ENCODE measurements around the gene LINGO1. TPM values are rescaled to one million over a fixed set of nuclear protein-coding genes. Genes with fewer than 3 reads are reported as not detected.

LINGO1 gene
- total RNA-seq, 1 experiment from 2014 or later = 51.3 TPM

GRCh38 chr15:77633134-77633912 lies 611 bp upstream of the LINGO1 start (continued):
- TF ChIP-seq ZNF512 (CRISPR knock-in tag; IDR thresholded peaks at IDR 0.05; ENCODE audit: borderline replicate concordance) (0 out of 2 replicates have a peak, but pooled peaks have one; percentile 53), ZNF416 (CRISPR knock-in tag; IDR thresholded peaks at IDR 0.05) (0 out of 2 replicates have a peak, but pooled peaks have one; percentile 13), AFF4 (CRISPR knock-in tag; IDR thresholded peaks at IDR 0.05; ENCODE audit: borderline replicate concordance) (0 out of 2 replicates have a peak, but pooled peaks have one; percentile 20), ZNF317 (CRISPR knock-in tag; IDR thresholded peaks at IDR 0.05; ENCODE audit: borderline replicate concordance, low read depth) (no peak), ZNF263 (CRISPR knock-in tag; IDR thresholded peaks at IDR 0.05; ENCODE audit: low read depth) (peak; percentile 88), RELA (CRISPR knock-in tag; IDR thresholded peaks at IDR 0.05; ENCODE audit: borderline replicate concordance) (peak; percentile 81; the same call in 1 of the 2 replicates), MAX (CRISPR knock-in tag; IDR thresholded peaks at IDR 0.05) (peak; percentile 90), CBFB (CRISPR knock-in tag; IDR thresholded peaks at IDR 0.05; ENCODE audit: low read depth) (peak; percentile 61; the same call in 1 of the 2 replicates), NFE2L1 (CRISPR knock-in tag; IDR thresholded peaks at IDR 0.05) (no peak), ZBTB21 (CRISPR knock-in tag; IDR thresholded peaks at IDR 0.05; ENCODE audit: borderline replicate concordance) (peak; percentile 74; the same call in 1 of the 2 replicates), ZNF121 (CRISPR knock-in tag; IDR thresholded peaks at IDR 0.05) (peak; percentile 99), CTCF (IDR thresholded peaks at IDR 0.05) (peak; percentile 92), SP1 (CRISPR knock-in tag; conservative IDR thresholded peaks at IDR 0.05) (0 out of 2 replicates have a peak, but pooled peaks have one; percentile 53), ZNF396 (CRISPR knock-in tag; IDR thresholded peaks at IDR 0.05; ENCODE audit: borderline replicate concordance) (no peak), ZNF138 (CRISPR knock-in tag; conservative IDR thresholded peaks at IDR 0.05) (0 out of 2 replicates have a peak, but pooled peaks have one; percentile 22), CDX4 (CRISPR knock-in tag; IDR thresholded peaks at IDR 0.05; ENCODE audit: borderline replicate concordance) (no peak), NR2C2 (CRISPR knock-in tag; IDR thresholded peaks at IDR 0.05) (no peak), HMGA2 (CRISPR knock-in tag; IDR thresholded peaks at IDR 0.05) (no peak)
- TF ChIP-seq, protein P1, sequence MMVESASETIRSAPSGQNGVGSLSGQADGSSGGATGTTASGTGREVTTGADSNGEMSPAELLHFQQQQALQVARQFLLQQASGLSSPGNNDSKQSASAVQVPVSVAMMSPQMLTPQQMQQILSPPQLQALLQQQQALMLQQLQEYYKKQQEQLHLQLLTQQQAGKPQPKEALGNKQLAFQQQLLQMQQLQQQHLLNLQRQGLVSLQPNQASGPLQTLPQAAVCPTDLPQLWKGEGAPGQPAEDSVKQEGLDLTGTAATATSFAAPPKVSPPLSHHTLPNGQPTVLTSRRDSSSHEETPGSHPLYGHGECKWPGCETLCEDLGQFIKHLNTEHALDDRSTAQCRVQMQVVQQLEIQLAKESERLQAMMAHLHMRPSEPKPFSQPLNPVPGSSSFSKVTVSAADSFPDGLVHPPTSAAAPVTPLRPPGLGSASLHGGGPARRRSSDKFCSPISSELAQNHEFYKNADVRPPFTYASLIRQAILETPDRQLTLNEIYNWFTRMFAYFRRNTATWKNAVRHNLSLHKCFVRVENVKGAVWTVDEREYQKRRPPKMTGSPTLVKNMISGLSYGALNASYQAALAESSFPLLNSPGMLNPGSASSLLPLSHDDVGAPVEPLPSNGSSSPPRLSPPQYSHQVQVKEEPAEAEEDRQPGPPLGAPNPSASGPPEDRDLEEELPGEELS (CRISPR knock-in tag; IDR thresholded peaks at IDR 0.05) = no peak
- TF ChIP-seq, protein P2, sequence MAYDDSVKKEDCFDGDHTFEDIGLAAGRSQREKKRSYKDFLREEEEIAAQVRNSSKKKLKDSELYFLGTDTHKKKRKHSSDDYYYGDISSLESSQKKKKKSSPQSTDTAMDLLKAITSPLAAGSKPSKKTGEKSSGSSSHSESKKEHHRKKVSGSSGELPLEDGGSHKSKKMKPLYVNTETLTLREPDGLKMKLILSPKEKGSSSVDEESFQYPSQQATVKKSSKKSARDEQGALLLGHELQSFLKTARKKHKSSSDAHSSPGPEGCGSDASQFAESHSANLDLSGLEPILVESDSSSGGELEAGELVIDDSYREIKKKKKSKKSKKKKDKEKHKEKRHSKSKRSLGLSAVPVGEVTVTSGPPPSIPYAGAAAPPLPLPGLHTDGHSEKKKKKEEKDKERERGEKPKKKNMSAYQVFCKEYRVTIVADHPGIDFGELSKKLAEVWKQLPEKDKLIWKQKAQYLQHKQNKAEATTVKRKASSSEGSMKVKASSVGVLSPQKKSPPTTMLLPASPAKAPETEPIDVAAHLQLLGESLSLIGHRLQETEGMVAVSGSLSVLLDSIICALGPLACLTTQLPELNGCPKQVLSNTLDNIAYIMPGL (CRISPR knock-in tag; IDR thresholded peaks at IDR 0.05) = peak; percentile 99
- TF ChIP-seq, protein P3, sequence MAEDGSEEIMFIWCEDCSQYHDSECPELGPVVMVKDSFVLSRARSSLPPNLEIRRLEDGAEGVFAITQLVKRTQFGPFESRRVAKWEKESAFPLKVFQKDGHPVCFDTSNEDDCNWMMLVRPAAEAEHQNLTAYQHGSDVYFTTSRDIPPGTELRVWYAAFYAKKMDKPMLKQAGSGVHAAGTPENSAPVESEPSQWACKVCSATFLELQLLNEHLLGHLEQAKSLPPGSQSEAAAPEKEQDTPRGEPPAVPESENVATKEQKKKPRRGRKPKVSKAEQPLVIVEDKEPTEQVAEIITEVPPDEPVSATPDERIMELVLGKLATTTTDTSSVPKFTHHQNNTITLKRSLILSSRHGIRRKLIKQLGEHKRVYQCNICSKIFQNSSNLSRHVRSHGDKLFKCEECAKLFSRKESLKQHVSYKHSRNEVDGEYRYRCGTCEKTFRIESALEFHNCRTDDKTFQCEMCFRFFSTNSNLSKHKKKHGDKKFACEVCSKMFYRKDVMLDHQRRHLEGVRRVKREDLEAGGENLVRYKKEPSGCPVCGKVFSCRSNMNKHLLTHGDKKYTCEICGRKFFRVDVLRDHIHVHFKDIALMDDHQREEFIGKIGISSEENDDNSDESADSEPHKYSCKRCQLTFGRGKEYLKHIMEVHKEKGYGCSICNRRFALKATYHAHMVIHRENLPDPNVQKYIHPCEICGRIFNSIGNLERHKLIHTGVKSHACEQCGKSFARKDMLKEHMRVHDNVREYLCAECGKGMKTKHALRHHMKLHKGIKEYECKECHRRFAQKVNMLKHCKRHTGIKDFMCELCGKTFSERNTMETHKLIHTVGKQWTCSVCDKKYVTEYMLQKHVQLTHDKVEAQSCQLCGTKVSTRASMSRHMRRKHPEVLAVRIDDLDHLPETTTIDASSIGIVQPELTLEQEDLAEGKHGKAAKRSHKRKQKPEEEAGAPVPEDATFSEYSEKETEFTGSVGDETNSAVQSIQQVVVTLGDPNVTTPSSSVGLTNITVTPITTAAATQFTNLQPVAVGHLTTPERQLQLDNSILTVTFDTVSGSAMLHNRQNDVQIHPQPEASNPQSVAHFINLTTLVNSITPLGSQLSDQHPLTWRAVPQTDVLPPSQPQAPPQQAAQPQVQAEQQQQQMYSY (CRISPR knock-in tag; IDR thresholded peaks at IDR 0.05) = no peak; the same call in 1 of the 2 replicates

Measured in WTC11 (cell line).